Measurements from ENCODE around the gene RAD51B.
"Not testable (repeated sequence)": the region's sequence is repeated elsewhere in the genome, so short reads cannot be mapped to it uniquely, and the experiment has no call there.

Gene RAD51B

GRCh38 chr14:68084256-68084655 lies 264.7 kb downstream of the RAD51B start:
- no peak for ATAC-seq

- ATAC-seq: no peak
These were observed 266.2 kb downstream of the RAD51B start for GRCh38 chr14:68085742-68086141.

- no peak for ATAC-seq
These were observed 268.9 kb downstream of the RAD51B start for GRCh38 chr14:68088451-68088854.

- no peak for ATAC-seq
These were observed 269.7 kb downstream of the RAD51B start for GRCh38 chr14:68089146-68089731.

- ATAC-seq: no peak
These were observed 274.6 kb downstream of the RAD51B start for GRCh38 chr14:68094158-68094557.

GRCh38 chr14:68094752-68095151 lies 275.2 kb downstream of the RAD51B start:
- ATAC-seq: no peak

GRCh38 chr14:68097727-68098126 lies 278.1 kb downstream of the RAD51B start:
- ATAC-seq: no peak

- ATAC-seq: no peak
These were observed 279.3 kb downstream of the RAD51B start for GRCh38 chr14:68098834-68099233.

- ATAC-seq: no peak
These were observed 280.0 kb downstream of the RAD51B start for GRCh38 chr14:68099495-68100045.

GRCh38 chr14:68101715-68102301 lies 282.2 kb downstream of the RAD51B start:
- ATAC-seq: not testable (repeated sequence)

- ATAC-seq: no peak
These were observed 284.3 kb downstream of the RAD51B start for GRCh38 chr14:68103853-68104252.

- no peak for ATAC-seq
These were observed 284.9 kb downstream of the RAD51B start for GRCh38 chr14:68104518-68104917.

- no peak for ATAC-seq
These were observed 286.2 kb downstream of the RAD51B start for GRCh38 chr14:68105816-68106215.

- ATAC-seq: no peak
These were observed 286.9 kb downstream of the RAD51B start for GRCh38 chr14:68106456-68106855.

- no peak for ATAC-seq
These were observed 287.3 kb downstream of the RAD51B start for GRCh38 chr14:68106905-68107304.

- no peak for ATAC-seq
These were observed 289.7 kb downstream of the RAD51B start for GRCh38 chr14:68109132-68109900.

GRCh38 chr14:68111097-68111852 lies 291.7 kb downstream of the RAD51B start:
- ATAC-seq: no peak

- ATAC-seq: no peak
These were observed 292.3 kb downstream of the RAD51B start for GRCh38 chr14:68111853-68112270.

- no peak for ATAC-seq
These were observed 292.9 kb downstream of the RAD51B start for GRCh38 chr14:68112442-68112841.

GRCh38 chr14:68113343-68113930 lies 293.9 kb downstream of the RAD51B start:
- no peak for ATAC-seq

- ATAC-seq: not testable (repeated sequence)
These were observed 296.4 kb downstream of the RAD51B start for GRCh38 chr14:68115952-68116351.

- ATAC-seq: no peak
These were observed 303.1 kb downstream of the RAD51B start for GRCh38 chr14:68122651-68123050.

- no peak for ATAC-seq
These were observed 304.5 kb downstream of the RAD51B start for GRCh38 chr14:68124050-68124449.

Data from activated CD4-positive, CD25-positive, alpha-beta regulatory T cell treated with anti-CD3 and anti-CD28 coated beads, Interleukin-2, amount 50 U/mL, for 24 hours (primary cell).